ENCODE data around the gene CHRNB4.

CHRNB4 gene

GRCh38 chr15:78667578-78668236 lies 26.7 kb upstream of the CHRNB4 start:
- no peak for DNase-seq

- no peak for DNase-seq
Observed at GRCh38 chr15:78666010-78666409, 25.0 kb upstream of the CHRNB4 start.

GRCh38 chr15:78663703-78664102 lies 22.7 kb upstream of the CHRNB4 start:
- no peak for DNase-seq

GRCh38 chr15:78662028-78662427 lies 21.0 kb upstream of the CHRNB4 start:
- DNase-seq, result no peak

GRCh38 chr15:78661001-78661400 lies 20.0 kb upstream of the CHRNB4 start:
- DNase-seq, result no peak

GRCh38 chr15:78660584-78660983 lies 19.6 kb upstream of the CHRNB4 start:
- DNase-seq, result no peak

GRCh38 chr15:78658823-78659222 lies 17.8 kb upstream of the CHRNB4 start:
- no peak for DNase-seq

GRCh38 chr15:78654272-78654671 lies 13.3 kb upstream of the CHRNB4 start:
- DNase-seq, result no peak

- DNase-seq, result no peak
Observed at GRCh38 chr15:78651930-78652615, 11.1 kb upstream of the CHRNB4 start.

GRCh38 chr15:78651007-78651406 lies 10.0 kb upstream of the CHRNB4 start:
- DNase-seq, result no peak

- DNase-seq, result no peak
Observed at GRCh38 chr15:78650022-78650421, 9.0 kb upstream of the CHRNB4 start.

GRCh38 chr15:78645009-78645408 lies 4.0 kb upstream of the CHRNB4 start:
- no peak for DNase-seq

GRCh38 chr15:78642331-78642730 lies 1.3 kb upstream of the CHRNB4 start:
- DNase-seq, result no peak

GRCh38 chr15:78641749-78642275 lies 802 bp upstream of the CHRNB4 start:
- DNase-seq, result no peak

GRCh38 chr15:78640527-78641101 lies 396 bp downstream of the CHRNB4 start:
- no peak for DNase-seq

- no peak for DNase-seq
Observed at GRCh38 chr15:78638658-78639314, 2.2 kb downstream of the CHRNB4 start.

GRCh38 chr15:78637776-78638435 lies 3.1 kb downstream of the CHRNB4 start:
- DNase-seq, result no peak

- DNase-seq, result no peak
Observed at GRCh38 chr15:78636378-78636859, 4.6 kb downstream of the CHRNB4 start.

GRCh38 chr15:78635346-78635745 lies 5.7 kb downstream of the CHRNB4 start:
- no peak for DNase-seq

GRCh38 chr15:78634210-78635145 lies 6.5 kb downstream of the CHRNB4 start:
- no peak for DNase-seq

- no peak for DNase-seq
Observed at GRCh38 chr15:78633348-78633747, 7.7 kb downstream of the CHRNB4 start.
